ENCODE measurements around the gene BCL7A.

- TF ChIP-seq CTCF (IDR thresholded peaks at IDR 0.05): no peak
- no peak for TF ChIP-seq ZFX (IDR thresholded peaks at IDR 0.05; ENCODE audit: borderline replicate concordance)
Measured at GRCh38 chr12:121996945-121997612, 24.6 kb upstream of the BCL7A start.
